WERI-Rb-1 (cell line): Measurements from ENCODE around the gene DCBLD1.

Source experiments
- DNase-seq: peaks from one replicate; pipeline ENCODE4 v3.0.0-alpha.2; 2020
- H3K27ac ChIP-seq: fragments of 250-450 bp; sonication (Bioruptor Pico); 2 replicates; pipeline ENCODE4 v1.5.1; 2020; ENCODE audit warnings: mild to moderate bottlenecking, moderate library complexity
- H3K27me3 ChIP-seq: fragments of 250-450 bp; sonication (Bioruptor Pico); 2 replicates; pipeline ENCODE4 v1.5.1; 2021; ENCODE audit warnings: mild to moderate bottlenecking, low read depth, moderate library complexity; ENCODE audit not compliant: insufficient read depth, severe bottlenecking
- H3K36me3 ChIP-seq: fragments of 250-450 bp; sonication (Bioruptor Pico); 2 replicates; pipeline ENCODE4 v1.5.1; 2020; ENCODE audit warnings: mild to moderate bottlenecking, moderate library complexity
- H3K4me3 ChIP-seq: 2 replicates; pipeline ENCODE4 v1.5.1; 2011; ENCODE audit warnings: low read depth, mild to moderate bottlenecking, control low read depth, low read length
- H3K9me3 ChIP-seq: fragments of 250-450 bp; sonication (Bioruptor Pico); 2 replicates; pipeline ENCODE4 v1.5.1; 2021; ENCODE audit warnings: mild to moderate bottlenecking, moderate library complexity; ENCODE audit not compliant: severe bottlenecking
- CTCF ChIP-seq: IDR thresholded peaks from 2 replicates; pipeline ENCODE4 v1.5.1; 2011; ENCODE audit warnings: low read depth, mild to moderate bottlenecking, control low read depth, inconsistent platforms, low read length

Gene DCBLD1

GRCh38 chr6:117536317-117536716, 53.8 kb downstream of the DCBLD1 start:
- no peak overlapping the region for H3K27ac ChIP-seq
- H3K36me3 ChIP-seq: no peaks in the 10 kb centered on the region
- no peak for DNase-seq

GRCh38 chr6:117538615-117539014, 56.1 kb downstream of the DCBLD1 start:
- DNase-seq: no peak
- H3K4me3 ChIP-seq: no peak overlapping the region
- no peaks in the 10 kb centered on the region for H3K36me3 ChIP-seq
- H3K9me3 ChIP-seq: no peaks in the 10 kb centered on the region
- no peaks in the 10 kb centered on the region for H3K27me3 ChIP-seq
- no peak for TF ChIP-seq CTCF
- H3K27ac ChIP-seq: no peak overlapping the region

More at GRCh38 chr6:117536317-117536716, 53.8 kb downstream of the DCBLD1 start:
- no peaks in the 10 kb centered on the region for H3K9me3 ChIP-seq
- H3K27me3 ChIP-seq: no peaks in the 10 kb centered on the region
- TF ChIP-seq CTCF: no peak
- no peak overlapping the region for H3K4me3 ChIP-seq

GRCh38 chr6:117540670-117541069, 58.2 kb downstream of the DCBLD1 start:
- H3K36me3 ChIP-seq: no peaks in the 10 kb centered on the region
- no peak for TF ChIP-seq CTCF
- no peaks in the 10 kb centered on the region for H3K27me3 ChIP-seq
- DNase-seq: no peak
- H3K4me3 ChIP-seq: no peak overlapping the region
- H3K9me3 ChIP-seq: no peaks in the 10 kb centered on the region
- H3K27ac ChIP-seq: no peak overlapping the region

GRCh38 chr6:117542493-117542892, 60.0 kb downstream of the DCBLD1 start:
- Histone ChIP-seq H3K36me3 (no peaks in the 10 kb centered on the region), H3K9me3 (no peaks in the 10 kb centered on the region), H3K4me3 (no peak overlapping the region), H3K27me3 (no peaks in the 10 kb centered on the region), H3K27ac (no peak overlapping the region)
- TF ChIP-seq CTCF: no peak
- no peak for DNase-seq

- DNase-seq: no peak
- no peak overlapping the region for H3K27ac ChIP-seq
- H3K36me3 ChIP-seq: no peaks in the 10 kb centered on the region
- no peak for TF ChIP-seq CTCF
- no peak overlapping the region for H3K4me3 ChIP-seq
- no peaks in the 10 kb centered on the region for H3K9me3 ChIP-seq
- H3K27me3 ChIP-seq: no peaks in the 10 kb centered on the region
Observed at GRCh38 chr6:117544716-117545115, 62.2 kb downstream of the DCBLD1 start.

- H3K27me3 ChIP-seq: no peaks in the 10 kb centered on the region
- H3K36me3 ChIP-seq: no peaks in the 10 kb centered on the region
- H3K27ac ChIP-seq: no peak overlapping the region
- no peak overlapping the region for H3K4me3 ChIP-seq
- DNase-seq: no peak
- no peak for TF ChIP-seq CTCF
- H3K9me3 ChIP-seq: no peaks in the 10 kb centered on the region
Observed at GRCh38 chr6:117545161-117545595, 62.7 kb downstream of the DCBLD1 start.
